ENCODE results near the gene FARP1.

The FARP1 gene

GRCh38 chr13:98370806-98371515, 228.1 kb downstream of the FARP1 start:
- no peak for DNase-seq

GRCh38 chr13:98371516-98372023, 228.7 kb downstream of the FARP1 start:
- DNase-seq, result no peak

GRCh38 chr13:98372876-98373275, 230.0 kb downstream of the FARP1 start:
- no peak for DNase-seq

GRCh38 chr13:98374750-98375149, 231.9 kb downstream of the FARP1 start:
- DNase-seq, result no peak

GRCh38 chr13:98377635-98378378, 234.9 kb downstream of the FARP1 start:
- no peak for DNase-seq

- no peak for DNase-seq
Observed at GRCh38 chr13:98384739-98385138, 241.8 kb downstream of the FARP1 start.

- DNase-seq, result no peak
Observed at GRCh38 chr13:98385606-98386005, 242.7 kb downstream of the FARP1 start.

- no peak for DNase-seq
Observed at GRCh38 chr13:98386637-98387036, 243.7 kb downstream of the FARP1 start.

- no peak for DNase-seq
Observed at GRCh38 chr13:98389319-98389718, 246.4 kb downstream of the FARP1 start.

GRCh38 chr13:98390086-98390715, 247.3 kb downstream of the FARP1 start:
- DNase-seq, result no peak

- no peak for DNase-seq
Observed at GRCh38 chr13:98393873-98394272, 251.0 kb downstream of the FARP1 start.

- no peak for DNase-seq
Observed at GRCh38 chr13:98394820-98395510, 252.1 kb downstream of the FARP1 start.

GRCh38 chr13:98396071-98396710, 253.3 kb downstream of the FARP1 start:
- DNase-seq, result no peak

GRCh38 chr13:98397221-98397620, 254.3 kb downstream of the FARP1 start:
- DNase-seq, result no peak

GRCh38 chr13:98397861-98398260, 255.0 kb downstream of the FARP1 start:
- DNase-seq, result no peak

GRCh38 chr13:98398581-98398980, 255.7 kb downstream of the FARP1 start:
- no peak for DNase-seq

- DNase-seq, result no peak
Observed at GRCh38 chr13:98399756-98400155, 256.9 kb downstream of the FARP1 start.

GRCh38 chr13:98401934-98402333, 259.0 kb downstream of the FARP1 start:
- DNase-seq, result no peak

GRCh38 chr13:98403076-98403475, 260.2 kb downstream of the FARP1 start:
- DNase-seq, result no peak

- DNase-seq, result no peak
Observed at GRCh38 chr13:98405107-98405571, 262.2 kb downstream of the FARP1 start.

- DNase-seq, result no peak
Observed at GRCh38 chr13:98405690-98406344, 262.9 kb downstream of the FARP1 start.

GRCh38 chr13:98406427-98406826, 263.5 kb downstream of the FARP1 start:
- DNase-seq, result no peak
